Stimulated activated CD8-positive, alpha-beta memory T cell treated with anti-CD3 and anti-CD28 coated beads, Interleukin-12 subunit alpha, Interleukin-12 subunit beta, amount 100 ng/mL, for 24 hours (primary cell): ENCODE results near the gene GGA2.

Experiments
- DNase-seq: peaks from one replicate; pipeline ENCODE4 v3.0.0-alpha.2; 2020; ENCODE audit errors: extremely low read depth

Gene GGA2

DNA sequence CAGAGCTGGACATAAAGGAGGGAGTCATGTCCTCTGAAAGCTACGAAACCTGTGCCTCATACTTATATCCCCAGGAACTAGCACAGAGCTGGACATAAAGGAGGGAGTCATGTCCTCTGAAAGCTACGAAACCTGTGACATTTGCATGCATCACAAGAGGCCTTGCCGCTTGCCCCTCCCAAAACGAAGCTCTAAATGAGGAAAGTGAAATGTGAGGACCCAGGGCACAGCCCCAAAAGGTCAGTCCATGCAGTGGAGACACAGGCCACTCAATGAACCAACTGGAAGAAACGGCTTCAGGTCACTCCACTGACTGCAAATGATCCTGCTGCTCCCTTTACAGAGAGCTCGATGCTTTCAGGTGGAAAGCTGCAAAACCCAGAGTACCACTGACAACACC lies 95.6 kb downstream of the GGA2 start:
- no peak for DNase-seq
